Heart left ventricle (tissue), 16 donors: ENCODE results near the gene CYP19A1. TPM values are rescaled to one million over a fixed set of nuclear protein-coding genes. Genes with fewer than 3 reads are reported as not detected.

Experiments used
- ATAC-seq, 4 donors: fragments of 200-7000 bp; cut with Tn5 transposase; one replicate each; pipeline ENCODE4 v1.9.1; 2020 to 2022; ENCODE audit warnings: moderate library complexity in 4 of 4, mild to moderate bottlenecking in 3 of 4, moderate number of reproducible peaks in 1 of 4
- DNase-seq, 5 donors: peaks; one replicate each; pipeline ENCODE4 v3.0.0-alpha.2; 2020
- H3K27ac ChIP-seq, 12 donors: fragments of 200-600 bp; sonication (generic) in 4 of 12; one replicate each; pipeline versions ENCODE4 v1.5.0 to v1.8.0; 2016 to 2022; ENCODE audit warnings: mild to moderate bottlenecking in 2 of 12
- H3K27me3 ChIP-seq, 9 donors: fragments of 200-600 bp; sonication (generic) in 2 of 9; one replicate each; pipeline versions ENCODE4 v1.5.1 to v1.8.0; 2016 to 2022; ENCODE audit warnings: mild to moderate bottlenecking in 3 of 9
- H3K36me3 ChIP-seq, 9 donors: fragments of 200-600 bp; sonication (generic) in 2 of 9; one replicate each; pipeline versions ENCODE4 v1.5.0 to v1.8.0; 2018 to 2022; ENCODE audit warnings: mild to moderate bottlenecking in 2 of 9
- H3K4me1 ChIP-seq, 12 donors: fragments of 200-600 bp; sonication (generic) in 4 of 12; one replicate each; pipeline versions ENCODE4 v1.5.0 to v1.8.0; 2016 to 2022; ENCODE audit warnings: mild to moderate bottlenecking in 3 of 12
- H3K4me3 ChIP-seq, 12 donors: fragments of 200-600 bp; sonication (generic) in 4 of 12; one replicate each; pipeline versions ENCODE4 v1.5.0 to v1.8.0; 2017 to 2022; ENCODE audit warnings: mild to moderate bottlenecking in 9 of 12, moderate library complexity in 4 of 12
- H3K9me3 ChIP-seq, 12 donors: fragments of 200-600 bp; sonication (generic) in 4 of 12; one replicate each; pipeline versions ENCODE4 v1.5.0 to v1.8.0; 2016 to 2022; ENCODE audit warnings: mild to moderate bottlenecking in 1 of 12
- CTCF ChIP-seq, 12 donors: fragments of 200-600 bp; sonication (generic) in 4 of 12; IDR thresholded peaks; one replicate each; pipeline versions ENCODE4 v1.5.0 to v1.8.0; 2018 to 2022; ENCODE audit warnings: antibody characterized with exemption in 12 of 12, mild to moderate bottlenecking in 5 of 12
- POLR2A ChIP-seq, 2 donors: fragments of 450-650 bp; IDR thresholded peaks; one replicate each; pipeline ENCODE4 v1.6.1; 2017; ENCODE audit warnings: antibody characterized with exemption in 2 of 2, mild to moderate bottlenecking in 2 of 2, moderate library complexity in 2 of 2
- WGBS, 4 donors: extraction: QIAGEN DNeasy Blood & Tissue Kit in 2 of 4; methylation state at CpG; one replicate each; pipeline versions ENCODE4 v1.1.5 to v1.1.7; 2013 to 2018; 5-methylcytosine and 5-hydroxymethylcytosine counted together
- intact Hi-C, 10 donors: fragments of 100-400 bp; cut with DNase I; formaldehyde crosslinking; loops; one replicate each; pipeline versions ENCODE4 v1.11.1 to v1.14.2; 2022
- polyA plus RNA-seq, 2 donors: library from polyadenylated mRNA; stranded (reverse); fragments of 200-250 nt; gene quantifications; one replicate each; pipeline ENCODE4 v1.2.3, GENCODE V29; 2013
- total RNA-seq, 9 donors: library from RNA; depleted of rRNA in 2 of 9; stranded (reverse); fragments of >200 nt in 2 of 9; fragmentation: NEBNext Ultra II Directional in 3 of 9; extraction: Animal tissue kit (Norgen Biotek cat#: 25700) in 3 of 9; gene quantifications; one replicate each; pipeline versions ENCODE4 v1.1.0 to v1.2.4, GENCODE V29; 2016 to 2023
- donor health status: ischemic (EF 13 %, LVEDD 7.1; RV severe dilation, severe dysfunction).
- donor health status: healthy with polysubstance abuse.
- donor health status: DM: no; HTN: yes; CAD: no.
- donor health status: DM: no; HTN: no; CAD: no.
- donor health status: ischemic (EF 25% LVEDD 6.9; RV normal size, moderate dysfunction).
- donor health status: ischemic (EF 25% LVEDD 5.7; RV mildly dilated, moderate dysfunction).
- donor health status: healthy.
- donor health status: DM: yes; HTN: yes; CAD: no.
- donor health status: ischemic (EF 35%, LVEDD 5.7; RV mildly dilated, moderate dysfunction).
- donor health status: nonischemic (EF 11% LVEDD 7.7; RV severe dilation, severe dysfunction).
- donor health status: DM: yes; HTN: yes; CAD: no.
- donor health status: PGD.
- donor health status: ischemic (EF 29% LVEDD 5.4; RV normal size, mild dysfunction).
- donor health status: nonischemic (EF 23%, LVEDD 6.1; RV moderate dilation, normal function).

Gene CYP19A1
- total and polyA plus RNA-seq, 11 donors = 0.15 to 5.4 (median 0.60) TPM

- TF ChIP-seq POLR2A (IDR thresholded peaks at IDR 0.05) = no peak
- TF ChIP-seq CTCF (IDR thresholded peaks at IDR 0.05) = no peak
- DNase-seq = no peak
- Histone ChIP-seq H3K4me1 (peaks cover 0 to 9% (median 0%) of the 10 kb centered on the region in 12 donors), H3K36me3 (no peaks in the 10 kb centered on the region), H3K9me3 (no peaks in the 10 kb centered on the region), H3K27me3 (peaks cover 0 to 5% (median 0%) of the 10 kb centered on the region in 9 donors), H3K4me3 (no peak overlapping the region), H3K27ac (no peak overlapping the region)
- intact Hi-C loops = loop anchor here in 1 of 10 donors (10.0 kb wide), 1 partner anchor 255 kb away; no protein-coding TSS in a partner anchor
- WGBS, 4 donors = 61 to 80% (median 65%) methylated on average over 6 of the region's 6 CpGs
- ATAC-seq = no peak
These were observed 138.9 kb downstream of the CYP19A1 start for GRCh38 chr15:51199541-51199940.

- no peak overlapping the region for H3K4me3 ChIP-seq
- TF ChIP-seq CTCF (IDR thresholded peaks at IDR 0.05) = no peak
- TF ChIP-seq POLR2A (IDR thresholded peaks at IDR 0.05) = no peak
- H3K27me3 ChIP-seq = peaks cover 0 to 5% (median 0%) of the 10 kb centered on the region in 9 donors
- DNase-seq = no peak
- ATAC-seq = peak in 1 of 4 donors; percentile 15
- H3K36me3 ChIP-seq = no peaks in the 10 kb centered on the region
- H3K9me3 ChIP-seq = no peaks in the 10 kb centered on the region
- WGBS, 4 donors = 66 to 76% (median 69%) methylated on average over 6 of the region's 6 CpGs
- no peak overlapping the region for H3K27ac ChIP-seq
- intact Hi-C loops = loop anchor here in 1 of 10 donors (10.0 kb wide), 1 partner anchor 254 kb away; no protein-coding TSS in a partner anchor
- H3K4me1 ChIP-seq = peaks cover 0 to 9% (median 0%) of the 10 kb centered on the region in 12 donors
These were observed 139.6 kb downstream of the CYP19A1 start for GRCh38 chr15:51198701-51199232.

- Histone ChIP-seq H3K4me3 (no peak overlapping the region), H3K4me1 (peaks cover 0 to 27% (median 8%) of the 10 kb centered on the region in 12 donors), H3K27me3 (peaks cover 0 to 5% (median 0%) of the 10 kb centered on the region in 9 donors), H3K9me3 (no peaks in the 10 kb centered on the region), H3K27ac (no peak overlapping the region), H3K36me3 (no peaks in the 10 kb centered on the region)
- intact Hi-C loops = loop anchor here in 1 of 10 donors (10.0 kb wide), 1 partner anchor 251 kb away; no protein-coding TSS in a partner anchor
- ATAC-seq (no peak), DNase-seq (no peak)
- 49 to 66% (median 56%) methylated on average over 3 of the region's 3 CpGs for WGBS, 4 donors
- no peak for TF ChIP-seq POLR2A (IDR thresholded peaks at IDR 0.05)
These were observed 142.9 kb downstream of the CYP19A1 start for GRCh38 chr15:51195459-51195858.

- no peaks in the 10 kb centered on the region for H3K36me3 ChIP-seq
- 48 to 82% (median 60%) methylated on average over 2 of the region's 2 CpGs for WGBS, 4 donors
- intact Hi-C loops = loop anchor here in 3 of 10 donors (2.0 to 10.0 kb wide), 2 partner anchors 31 to 249 kb away; no protein-coding TSS in a partner anchor
- H3K27ac ChIP-seq = no peak overlapping the region
- ATAC-seq = no peak
- DNase-seq = no peak
- H3K4me3 ChIP-seq = no peak overlapping the region
- H3K4me1 ChIP-seq = peaks cover 0 to 39% (median 16%) of the 10 kb centered on the region in 12 donors
- no peaks in the 10 kb centered on the region for H3K9me3 ChIP-seq
- peaks cover 0 to 5% (median 0%) of the 10 kb centered on the region in 9 donors for H3K27me3 ChIP-seq
- TF ChIP-seq POLR2A (IDR thresholded peaks at IDR 0.05) (no peak), CTCF (IDR thresholded peaks at IDR 0.05) (no peak)
These were observed 144.4 kb downstream of the CYP19A1 start for GRCh38 chr15:51193979-51194378.
